HG03135 (cell line): ENCODE results near the gene NTNG1.
"Not testable (repeated sequence)": the region's sequence is repeated elsewhere in the genome, so short reads cannot be mapped to it uniquely, and the experiment has no call there.

Experiments used
- ATAC-seq: cut with Tn5 transposase; IDR thresholded peaks from one replicate; pipeline ENCODE4 v1.9.1; 2021; ENCODE audit warnings: mild to moderate bottlenecking, moderate library complexity; ENCODE audit not compliant: unreplicated experiment

Gene NTNG1

GRCh38 chr1:107142140-107142542 lies 1.3 kb downstream of the NTNG1 start:
- ATAC-seq = no peak

DNA sequence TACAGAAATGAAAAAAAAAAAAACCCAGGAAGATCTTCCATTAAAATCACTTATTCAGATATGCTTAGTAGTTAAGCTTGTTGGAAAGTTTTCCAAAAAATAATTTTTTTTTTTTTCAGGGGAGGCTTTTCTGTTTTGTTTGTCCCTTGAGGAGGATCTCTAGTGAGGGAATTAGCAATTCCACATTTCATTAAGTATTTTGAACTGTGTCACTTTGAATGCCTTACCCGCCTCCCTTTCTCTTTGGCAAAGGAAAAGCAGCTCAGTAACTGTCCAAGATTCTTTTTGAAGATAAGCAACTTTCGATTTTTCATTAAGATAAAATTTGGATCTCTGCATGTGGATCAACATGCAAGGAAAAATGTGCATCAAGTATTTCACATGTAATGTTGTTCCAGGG lies 1.8 kb downstream of the NTNG1 start:
- no peak for ATAC-seq

- no peak for ATAC-seq
These were observed 4.8 kb downstream of the NTNG1 start for GRCh38 chr1:107145637-107146036.

DNA sequence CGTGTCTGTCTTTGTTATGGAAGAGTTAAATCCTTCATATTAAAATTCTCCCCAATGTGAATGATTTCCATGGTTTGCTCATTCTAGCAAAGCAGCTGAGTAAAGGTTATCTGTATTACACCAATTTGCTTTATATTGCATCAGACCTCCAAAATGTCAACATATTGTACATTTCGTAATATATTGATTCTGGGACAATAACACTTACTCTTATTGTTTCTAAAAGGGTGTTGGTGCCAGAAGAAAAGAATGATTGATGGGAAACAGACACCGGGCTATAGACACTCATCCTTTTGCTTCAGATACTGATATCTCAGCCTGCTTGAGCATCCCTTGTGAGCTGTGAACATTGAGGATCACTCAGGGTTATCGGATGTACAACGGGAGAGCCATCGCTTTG lies 7.0 kb downstream of the NTNG1 start:
- ATAC-seq = no peak

DNA sequence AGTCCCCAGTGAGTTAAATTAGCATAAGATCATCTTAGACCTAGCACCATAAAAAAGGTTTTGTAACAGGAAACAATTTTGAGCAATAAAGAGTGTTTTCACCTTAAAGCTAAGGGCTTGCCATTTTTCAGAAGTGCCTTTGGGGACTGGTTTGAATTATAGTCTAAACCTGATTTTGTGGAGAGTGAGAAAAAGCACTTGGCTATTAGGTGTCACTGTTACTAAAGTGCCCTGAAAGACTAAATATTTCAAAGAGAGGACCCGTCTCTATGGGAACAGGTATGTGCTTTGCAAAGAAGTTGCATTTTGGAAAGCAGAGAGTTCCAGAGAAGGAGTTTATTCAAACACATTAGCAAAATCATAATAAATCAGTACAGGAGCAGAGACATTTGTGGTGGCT lies 9.1 kb downstream of the NTNG1 start:
- no peak for ATAC-seq

GRCh38 chr1:107151295-107151694 lies 10.5 kb downstream of the NTNG1 start:
- ATAC-seq = no peak

GRCh38 chr1:107152395-107152794 lies 11.6 kb downstream of the NTNG1 start:
- ATAC-seq = no peak

GRCh38 chr1:107153014-107153413 lies 12.2 kb downstream of the NTNG1 start:
- ATAC-seq = no peak

- no peak for ATAC-seq
These were observed 17.7 kb downstream of the NTNG1 start for GRCh38 chr1:107158496-107158895.

- no peak for ATAC-seq
These were observed 18.2 kb downstream of the NTNG1 start for GRCh38 chr1:107158991-107159390.

DNA sequence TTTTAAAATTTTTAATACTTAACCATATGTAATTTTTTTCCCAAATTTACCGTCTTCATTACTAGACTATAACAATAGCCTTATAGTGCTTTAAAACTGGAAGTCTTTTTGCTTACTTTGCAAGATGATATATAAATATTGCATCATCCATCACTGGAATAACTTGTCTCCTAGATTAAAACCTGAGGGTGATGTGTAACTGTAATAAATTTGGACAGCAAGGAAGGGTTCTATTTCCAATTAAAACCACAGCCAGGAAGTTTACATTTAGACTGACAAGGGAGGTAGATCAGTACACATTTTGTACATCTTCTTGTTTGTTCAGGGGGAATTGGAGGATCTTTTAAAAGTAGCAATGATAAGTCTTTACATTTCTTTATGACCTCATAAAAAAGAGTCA lies 21.9 kb downstream of the NTNG1 start:
- no peak for ATAC-seq

DNA sequence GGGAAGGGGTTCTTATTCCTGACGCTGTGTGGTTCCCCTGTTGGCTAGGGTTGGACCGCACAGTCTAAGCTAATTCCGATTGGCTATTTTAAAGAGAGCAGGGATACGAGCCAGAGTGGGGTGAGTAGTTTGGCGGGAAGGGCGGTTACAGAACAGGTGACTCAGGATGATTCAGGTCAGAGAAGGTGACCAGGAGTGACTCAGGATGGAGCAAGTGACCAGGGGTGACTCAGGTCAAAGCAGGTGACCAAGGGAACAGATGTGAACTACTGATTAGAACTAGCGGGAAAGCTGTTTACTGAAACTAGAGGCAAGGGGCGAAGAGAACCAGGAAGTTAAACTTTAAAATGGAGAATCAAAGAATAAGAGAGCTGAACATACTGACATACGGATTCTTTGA lies 24.1 kb downstream of the NTNG1 start:
- not testable (repeated sequence) for ATAC-seq

DNA sequence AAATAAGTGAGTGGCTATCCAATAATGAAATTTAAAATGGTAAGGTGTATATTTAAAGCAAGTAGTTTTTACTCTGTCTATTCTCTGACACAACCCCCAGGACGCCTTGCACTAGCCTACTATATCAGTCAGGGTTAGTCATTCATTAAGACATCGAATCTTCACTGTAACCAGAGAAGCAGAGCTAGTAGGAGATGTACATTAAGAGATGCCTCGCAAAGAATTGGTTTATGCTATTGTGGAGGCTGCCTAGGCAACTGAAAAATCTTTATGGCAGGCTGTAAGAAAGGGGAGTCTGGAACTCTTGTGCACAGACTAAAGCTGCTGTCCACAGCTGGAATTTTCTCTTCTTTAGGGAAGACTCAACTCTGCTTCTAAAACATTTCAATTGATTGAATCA lies 28.8 kb downstream of the NTNG1 start:
- ATAC-seq = no peak

- ATAC-seq = no peak
These were observed 30.5 kb downstream of the NTNG1 start for GRCh38 chr1:107171333-107171732.

- no peak for ATAC-seq
These were observed 31.8 kb downstream of the NTNG1 start for GRCh38 chr1:107172450-107173170.

DNA sequence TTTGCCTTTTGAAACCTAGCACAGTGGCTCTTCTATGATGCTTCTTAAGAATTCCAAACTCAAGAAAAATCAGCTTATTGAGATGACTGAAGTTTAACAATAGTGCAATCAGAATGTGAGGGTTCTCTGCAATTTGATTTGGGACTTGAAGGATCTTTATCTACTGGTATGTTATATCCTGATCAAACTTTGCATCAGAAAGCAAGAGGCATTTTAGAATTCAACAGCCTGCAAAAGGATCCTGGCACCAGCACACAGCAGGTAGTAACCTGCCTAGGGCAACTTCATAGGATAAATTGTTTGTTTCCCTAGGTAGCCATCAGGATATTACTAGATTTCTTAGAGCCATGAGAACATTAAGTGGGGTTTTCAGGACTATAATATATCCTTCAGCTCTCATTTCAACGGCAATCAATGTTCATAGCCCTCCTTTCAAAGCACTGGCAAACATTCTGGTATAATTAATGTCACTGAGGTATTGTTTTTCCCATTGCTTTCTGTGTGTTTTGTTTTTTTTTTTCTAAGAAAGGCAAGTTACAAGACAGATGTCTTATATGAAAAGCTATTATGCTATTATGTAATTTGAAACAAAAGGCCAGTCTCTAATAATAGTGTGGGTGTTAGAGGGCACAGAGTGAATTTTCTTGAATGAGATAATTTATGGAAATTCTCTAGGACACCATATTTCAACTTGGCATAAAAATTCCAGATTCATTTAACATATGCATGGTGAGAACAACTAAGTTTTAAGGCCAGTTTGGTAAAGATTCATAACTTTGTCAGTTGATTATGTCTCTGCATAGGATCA lies 34.5 kb downstream of the NTNG1 start:
- no peak for ATAC-seq

- ATAC-seq = no peak
These were observed 40.6 kb downstream of the NTNG1 start for GRCh38 chr1:107181253-107181969.

DNA sequence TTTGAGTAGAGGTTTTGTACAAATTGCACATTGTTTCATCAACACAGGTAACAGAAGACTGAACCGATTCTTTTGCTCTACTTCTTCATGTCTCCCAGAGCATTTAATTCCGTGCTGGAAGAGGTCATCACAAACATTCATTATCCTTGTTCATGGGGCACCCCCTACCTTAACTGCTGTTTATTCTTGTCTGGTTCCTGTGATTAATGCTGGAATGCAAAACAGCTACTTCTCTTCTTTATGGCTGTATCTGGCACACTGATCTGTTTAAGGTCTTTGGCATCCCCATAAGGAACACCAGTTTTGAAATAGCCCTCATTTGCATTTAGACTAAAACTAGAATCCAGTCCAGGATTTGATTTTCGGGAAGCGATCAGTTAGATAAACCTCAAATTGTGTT lies 42.2 kb downstream of the NTNG1 start:
- no peak for ATAC-seq

DNA sequence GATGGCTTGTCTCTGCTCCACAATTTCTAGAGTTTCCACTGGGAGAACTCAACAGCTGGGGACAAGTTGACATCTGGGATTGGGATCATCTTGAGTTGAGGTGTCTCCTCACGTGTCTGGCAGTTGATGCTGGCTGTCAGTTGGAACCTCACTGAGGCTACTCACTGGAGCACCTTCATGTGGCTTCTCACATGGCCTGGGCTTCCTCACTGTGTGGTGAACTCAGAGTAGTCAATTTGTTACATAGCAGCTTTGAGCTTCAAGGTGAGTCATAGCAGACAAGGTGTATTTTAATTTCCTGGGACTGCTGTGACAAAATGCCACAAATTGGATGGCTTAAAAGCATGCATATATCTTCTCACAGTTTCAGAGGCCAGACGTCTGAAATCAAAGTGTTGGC lies 44.0 kb downstream of the NTNG1 start:
- no peak for ATAC-seq

- ATAC-seq = no peak
These were observed 46.6 kb downstream of the NTNG1 start for GRCh38 chr1:107187399-107187798.

- ATAC-seq = no peak
These were observed 47.3 kb downstream of the NTNG1 start for GRCh38 chr1:107188160-107188559.

GRCh38 chr1:107194380-107194779 lies 53.5 kb downstream of the NTNG1 start:
- ATAC-seq = no peak
